Measurements from ENCODE around the gene ESRRB.
"Not testable (repeated sequence)": the region's sequence is repeated elsewhere in the genome, so short reads cannot be mapped to it uniquely, and the experiment has no call there.

The ESRRB gene

DNA sequence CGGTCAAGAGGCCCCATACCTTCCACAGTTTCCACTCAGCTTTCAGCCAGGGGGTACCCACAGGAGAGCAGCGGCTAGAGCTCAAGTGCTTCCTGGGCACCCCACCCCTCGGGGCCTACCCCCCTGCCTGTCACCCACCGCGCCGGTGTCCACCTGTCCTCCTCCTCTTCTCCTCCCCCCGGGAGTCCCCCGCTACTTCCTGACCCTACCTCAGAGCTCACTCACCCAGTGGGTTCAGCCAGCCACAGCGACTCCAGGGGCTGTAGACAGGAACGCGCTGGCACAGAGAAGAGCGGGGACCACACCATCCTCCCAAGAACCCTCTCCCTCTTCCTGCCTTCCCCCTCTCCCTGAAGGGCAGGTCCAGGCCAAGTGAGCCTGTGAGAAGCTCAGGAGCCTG is 123.0 kb downstream of the ESRRB start:
- DNase-seq: no peak

DNA sequence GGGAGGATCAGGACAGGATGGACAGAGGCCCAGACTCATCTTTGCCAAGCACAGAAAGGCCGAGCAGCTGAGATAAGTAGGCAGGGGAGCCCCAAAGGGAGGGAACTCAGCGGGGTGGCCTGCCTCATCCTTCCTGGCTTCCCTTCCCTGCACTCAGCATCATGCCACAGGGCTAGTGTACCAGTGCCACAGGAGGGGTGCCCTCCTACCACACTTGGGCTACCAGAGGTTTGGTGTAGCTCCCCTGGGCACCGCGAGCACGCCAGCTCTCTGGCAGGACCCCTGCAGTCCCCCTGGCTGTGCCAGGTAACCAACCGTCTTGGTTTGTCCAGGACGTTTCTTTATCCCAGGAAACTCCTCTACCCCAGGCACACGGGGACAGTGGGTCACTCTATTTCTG is 123.5 kb downstream of the ESRRB start:
- no peak for DNase-seq

DNA sequence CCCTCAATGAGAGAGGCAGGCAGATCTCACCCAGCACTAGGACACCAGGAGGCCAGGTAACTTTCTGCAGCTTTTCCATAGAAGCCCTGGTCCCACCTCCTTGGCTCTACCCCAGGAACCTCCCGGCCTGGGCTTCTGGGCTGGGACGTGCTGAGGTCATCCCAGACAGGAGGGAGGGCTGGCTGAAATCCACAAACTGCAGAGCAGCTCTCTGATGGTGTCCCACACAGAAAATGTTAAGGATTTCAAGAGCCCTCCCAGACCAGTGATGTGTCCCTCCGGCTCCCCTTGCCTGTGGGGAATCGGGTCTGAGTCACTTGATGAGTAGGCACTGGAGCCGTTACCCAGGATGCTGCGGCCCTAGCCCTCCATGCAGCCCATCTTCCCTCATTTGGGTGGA is 124.1 kb downstream of the ESRRB start:
- no peak for DNase-seq

DNA sequence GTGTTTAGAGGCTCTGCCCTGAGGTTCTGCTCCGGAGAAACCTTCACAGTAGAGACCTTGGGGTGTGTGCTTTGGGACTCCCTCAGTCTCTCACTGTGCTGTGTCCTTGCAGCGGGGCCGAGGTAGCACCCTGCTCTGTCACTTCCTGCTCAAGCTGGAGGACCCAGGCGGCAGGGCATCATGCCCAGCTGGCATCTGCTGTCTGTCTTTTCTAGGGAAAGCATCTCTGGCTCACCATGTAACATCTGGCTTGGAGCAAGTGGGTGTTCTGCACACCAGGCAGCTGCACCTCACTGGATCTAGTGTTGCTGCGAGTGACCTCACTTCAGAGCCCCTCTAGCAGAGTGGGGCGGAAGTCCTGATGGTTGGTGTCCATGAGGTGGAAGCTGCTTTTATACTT is 124.5 kb downstream of the ESRRB start:
- no peak for DNase-seq

DNA sequence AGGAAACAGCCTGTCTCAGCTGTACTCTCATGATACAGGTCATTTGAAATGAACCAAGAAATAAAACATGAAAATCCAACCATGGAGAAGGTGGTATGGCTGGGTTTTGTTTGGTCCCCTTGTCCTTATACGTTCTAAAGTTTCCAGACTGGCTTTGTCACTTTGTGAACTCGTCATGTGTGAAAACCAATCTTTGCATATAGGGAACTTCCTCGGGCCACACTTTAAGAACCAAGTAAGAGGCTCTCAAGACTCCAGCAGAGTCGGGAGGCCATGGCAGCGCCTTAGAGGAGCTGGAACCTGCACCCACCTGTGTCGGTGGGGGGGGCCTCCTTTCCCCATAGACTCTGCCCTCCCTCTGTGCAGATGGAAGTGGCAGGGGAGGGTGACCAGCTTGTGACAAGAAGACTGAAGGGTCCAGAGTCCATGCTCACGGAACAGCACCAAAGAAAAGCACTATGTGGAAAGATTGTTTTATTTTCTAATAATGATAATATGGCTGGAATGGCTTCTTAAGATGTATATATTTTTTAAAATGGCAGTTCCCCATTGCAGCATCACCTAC is 125.3 kb downstream of the ESRRB start:
- no peak for DNase-seq

DNA sequence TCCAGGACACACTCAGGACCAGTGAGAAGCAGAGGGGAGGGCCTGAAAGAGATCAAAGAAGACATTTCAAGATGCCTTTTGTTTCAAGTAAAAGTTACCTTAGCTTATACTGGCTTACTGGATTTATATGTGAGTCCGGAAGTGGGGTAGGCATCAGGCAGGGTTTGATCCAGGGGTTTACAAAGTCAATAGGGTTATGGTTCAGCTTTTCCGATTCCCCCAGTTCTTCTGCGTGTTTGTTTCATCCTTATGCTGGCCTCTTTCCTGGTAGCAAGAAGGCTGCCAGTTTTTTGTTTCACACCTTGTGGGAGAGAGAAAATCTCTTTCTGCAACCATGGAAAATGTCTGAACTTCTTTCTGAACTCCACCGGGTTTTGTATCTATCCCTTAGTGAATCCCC is 126.3 kb downstream of the ESRRB start:
- no peak for DNase-seq

DNA sequence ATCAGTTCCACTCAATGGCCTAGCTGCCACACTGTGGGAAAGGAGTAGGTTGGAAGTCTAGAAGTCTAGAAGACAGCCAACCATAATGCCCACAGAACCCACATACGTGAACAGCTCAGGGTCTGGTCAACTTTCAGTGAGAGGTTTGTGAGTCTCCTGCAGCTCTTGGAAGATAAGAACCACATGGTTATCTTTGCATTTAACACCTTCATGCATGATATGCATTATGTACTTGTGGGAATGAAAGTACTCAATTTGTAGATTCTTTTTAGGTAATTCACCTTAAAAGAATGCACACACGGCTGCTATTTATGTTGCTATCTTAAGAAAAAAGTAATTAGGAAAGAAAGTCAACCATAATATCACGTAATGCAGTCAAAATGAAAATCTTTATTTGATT is 126.7 kb downstream of the ESRRB start:
- DNase-seq: no peak

DNA sequence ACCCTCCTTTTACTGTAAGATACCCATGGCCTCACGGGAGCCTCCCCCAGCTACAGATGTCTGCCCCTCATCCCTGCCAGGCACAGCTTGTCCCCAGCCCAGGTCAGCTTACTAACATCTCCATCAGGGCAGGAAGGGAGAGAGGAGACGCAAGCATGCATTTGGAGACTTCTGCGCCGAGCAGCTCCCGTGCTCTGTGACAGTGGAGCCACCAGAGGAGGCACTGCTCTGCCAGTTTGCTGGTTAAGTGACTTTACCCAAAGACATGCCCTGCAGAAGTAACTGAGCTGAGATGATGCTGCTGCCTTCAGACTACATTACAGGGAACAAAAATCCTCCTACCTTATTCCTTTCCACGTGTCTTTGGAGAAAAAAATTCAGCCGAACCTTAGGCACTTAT is 133.4 kb downstream of the ESRRB start:
- DNase-seq: no peak

DNA sequence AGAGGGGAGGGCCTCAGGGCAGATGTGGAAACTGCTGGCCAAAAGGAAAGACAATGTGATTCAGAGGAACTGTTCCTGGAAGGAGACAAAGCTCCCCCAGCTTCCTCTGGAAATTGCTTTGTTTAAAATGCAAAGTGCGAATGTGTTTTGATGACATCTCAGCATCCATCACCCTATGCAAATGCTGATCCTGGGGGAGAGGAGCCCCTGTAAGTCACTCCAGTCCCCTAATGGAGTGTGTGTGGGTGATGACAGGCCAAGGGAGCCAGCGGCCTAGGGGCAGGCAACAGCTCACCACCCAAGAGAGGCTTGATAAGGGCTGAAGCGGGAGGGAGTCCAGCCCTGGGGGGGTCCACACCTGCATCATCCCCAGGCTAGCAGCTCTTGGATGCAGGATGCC is 134.2 kb downstream of the ESRRB start:
- no peak for DNase-seq

DNA sequence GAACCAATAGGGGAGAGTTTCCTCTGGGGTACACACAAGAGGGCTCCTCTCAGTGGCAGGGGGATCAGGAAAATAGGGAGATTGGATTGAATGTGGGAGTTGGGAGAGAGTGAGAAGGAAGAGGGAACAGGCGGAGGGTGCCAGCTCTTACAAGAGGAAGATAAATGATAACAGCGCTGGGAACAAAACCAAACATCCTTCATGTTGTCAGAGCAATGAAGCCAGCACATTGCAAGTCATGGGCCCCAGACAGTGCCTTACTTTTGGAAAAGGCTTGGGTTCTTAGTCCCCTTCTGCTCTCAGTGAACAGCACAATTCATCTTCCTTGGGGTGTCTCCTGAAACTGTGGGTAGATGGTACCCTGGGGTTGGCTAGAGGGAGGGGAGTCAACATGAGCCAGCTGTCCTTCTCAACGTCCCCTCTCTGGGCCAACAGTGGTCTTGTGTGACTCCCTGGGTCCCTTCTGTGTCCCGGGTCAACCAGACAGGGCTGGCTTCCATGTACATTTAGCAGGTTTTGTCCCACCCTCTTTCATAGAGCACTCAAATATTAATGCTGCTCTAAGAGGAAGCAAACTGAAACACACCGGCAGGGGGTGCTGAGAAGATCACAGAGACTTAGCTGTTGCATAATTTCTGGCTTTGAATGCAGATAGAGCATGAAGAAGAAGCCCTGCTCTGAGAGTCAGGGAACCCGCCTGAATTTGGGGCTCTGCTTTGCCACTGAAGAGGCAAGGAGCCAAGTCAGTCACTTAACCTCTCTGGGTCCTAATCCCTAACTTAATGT is 138.5 kb downstream of the ESRRB start:
- DNase-seq: no peak

DNA sequence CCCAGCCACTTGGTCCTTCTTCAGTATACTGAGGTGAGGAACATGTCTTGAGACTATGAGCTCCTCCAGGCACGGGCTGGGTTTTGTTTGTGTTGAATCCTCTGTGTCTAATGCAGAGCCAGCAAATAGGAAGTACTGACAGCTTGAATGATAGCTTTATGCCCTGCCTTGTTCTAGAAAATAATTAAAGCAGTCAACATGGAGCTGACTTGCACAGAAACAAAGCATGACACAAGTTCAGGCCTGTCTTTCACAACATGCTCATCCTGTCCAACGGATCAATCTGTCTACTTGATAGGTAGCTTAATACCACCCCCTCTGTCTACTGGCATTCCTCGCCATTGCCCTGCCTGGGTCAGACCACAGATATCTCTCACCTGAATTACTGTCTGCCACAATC is 140.9 kb downstream of the ESRRB start:
- no peak for DNase-seq

DNA sequence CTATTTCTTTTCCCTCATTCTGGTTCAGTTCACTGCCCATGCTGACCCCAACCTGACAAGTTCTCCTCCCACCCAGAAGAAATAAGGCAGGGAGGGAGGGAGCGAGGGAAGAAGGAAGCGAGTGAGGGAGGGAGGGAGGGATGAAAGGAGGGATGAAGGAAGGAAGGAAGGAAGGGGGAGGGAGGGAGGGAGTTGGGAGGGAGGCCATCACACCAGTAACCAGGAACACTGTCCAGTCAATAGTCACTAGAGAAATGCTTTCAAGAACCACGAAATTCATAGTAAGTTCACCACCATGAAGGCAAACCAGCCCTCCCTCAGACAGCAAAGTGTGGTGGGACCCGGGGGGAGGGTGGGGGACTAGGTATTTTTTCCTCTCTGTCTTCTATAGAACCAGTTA is 142.4 kb downstream of the ESRRB start:
- no peak for DNase-seq

DNA sequence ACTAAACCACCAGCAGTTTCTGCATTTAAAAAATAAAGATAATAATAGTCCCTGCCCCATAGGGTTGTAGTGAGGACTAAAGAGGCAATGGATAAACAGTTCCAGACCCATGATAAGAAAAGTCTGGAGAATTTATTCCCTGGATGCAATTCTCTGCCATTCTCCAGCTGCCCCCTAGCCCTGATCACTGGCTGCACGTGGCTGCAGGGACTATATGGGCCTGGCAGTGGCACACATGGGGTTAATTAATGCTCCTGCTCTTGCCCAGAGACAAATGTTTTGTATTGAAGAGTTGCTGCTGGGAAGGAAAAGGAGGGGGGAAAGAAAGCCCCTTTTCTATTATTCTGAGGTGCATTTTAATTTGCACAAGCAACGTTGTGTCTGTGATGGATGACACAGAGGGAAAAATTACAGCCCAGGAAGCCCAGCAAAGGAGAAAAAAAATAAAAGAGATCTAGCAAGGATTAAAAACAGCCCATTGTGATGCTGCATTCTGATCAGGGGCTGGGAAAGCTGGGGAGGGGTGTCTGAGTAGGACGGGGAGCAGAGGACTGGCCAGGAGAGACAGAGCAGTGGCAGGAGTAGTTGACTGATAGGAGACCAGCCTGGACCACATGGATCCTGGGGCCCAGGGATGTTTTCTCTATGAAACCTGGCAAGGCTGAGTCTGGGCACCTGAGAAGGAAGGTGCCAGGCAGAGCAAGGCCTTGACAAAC is 149.3 kb downstream of the ESRRB start:
- DNase-seq: no peak

DNA sequence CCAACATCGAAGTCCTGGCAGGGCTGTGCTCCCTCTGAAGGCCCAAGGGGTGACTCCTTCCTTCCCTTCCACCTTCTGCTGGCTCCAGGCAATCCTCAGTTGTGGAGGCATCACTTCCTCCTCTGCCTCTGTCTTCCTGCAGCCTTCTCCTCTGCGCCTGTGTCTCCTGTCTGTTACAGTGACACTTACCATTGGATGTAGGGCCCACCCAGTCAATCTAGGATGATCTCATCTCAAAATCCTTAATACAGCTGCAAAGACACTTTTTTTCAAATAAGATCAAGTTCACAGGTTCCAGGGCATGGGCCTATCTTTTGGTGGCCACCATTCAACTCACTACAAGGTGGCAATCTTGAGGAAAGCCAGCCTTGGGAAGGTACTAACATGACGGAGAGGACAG is 155.1 kb downstream of the ESRRB start:
- DNase-seq: no peak

DNA sequence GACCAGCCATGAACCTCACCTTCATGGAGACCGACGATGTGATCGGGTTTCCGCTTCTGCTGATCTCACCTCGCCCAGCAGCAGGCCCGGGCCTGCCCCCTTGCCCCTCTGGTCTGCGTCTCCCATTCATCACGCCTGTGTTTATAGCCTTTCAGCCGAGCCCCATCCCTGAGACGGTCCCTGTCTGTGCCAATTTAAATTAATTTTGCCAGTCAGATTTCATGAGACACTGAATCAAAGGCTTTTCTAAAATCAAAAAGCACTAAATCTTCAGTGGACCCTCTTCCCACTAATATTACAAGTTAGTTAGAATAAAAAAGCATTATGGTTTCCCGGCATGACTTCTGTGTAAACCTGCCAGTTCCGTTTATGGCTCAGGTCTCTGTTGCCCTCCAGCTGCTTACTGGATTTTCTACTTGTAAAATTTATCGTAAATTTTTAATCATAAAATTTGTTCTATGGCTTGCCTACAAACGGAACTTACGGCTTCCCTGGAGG is 155.9 kb downstream of the ESRRB start:
- no peak for DNase-seq

DNA sequence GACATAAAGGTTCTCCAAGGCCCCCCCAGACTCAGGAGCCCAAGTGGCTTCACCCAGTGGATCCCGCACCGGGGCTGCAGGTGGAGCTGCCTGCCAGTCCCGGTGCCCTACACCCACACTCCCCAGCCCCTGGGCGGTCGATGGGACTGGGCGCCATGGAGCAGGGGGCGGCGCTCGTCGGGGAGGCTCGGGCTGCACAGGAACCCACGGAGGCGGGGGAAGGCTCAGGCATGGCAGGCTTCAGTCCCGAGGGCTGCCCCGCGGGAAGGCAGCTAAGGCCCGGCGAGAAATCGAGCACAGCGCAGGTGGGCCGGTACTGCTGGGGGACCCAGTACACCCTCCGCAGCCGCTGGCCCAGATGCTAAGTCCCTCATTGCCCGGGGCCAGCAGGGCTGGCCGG is 160.7 kb downstream of the ESRRB start:
- DNase-seq: not testable (repeated sequence)

DNA sequence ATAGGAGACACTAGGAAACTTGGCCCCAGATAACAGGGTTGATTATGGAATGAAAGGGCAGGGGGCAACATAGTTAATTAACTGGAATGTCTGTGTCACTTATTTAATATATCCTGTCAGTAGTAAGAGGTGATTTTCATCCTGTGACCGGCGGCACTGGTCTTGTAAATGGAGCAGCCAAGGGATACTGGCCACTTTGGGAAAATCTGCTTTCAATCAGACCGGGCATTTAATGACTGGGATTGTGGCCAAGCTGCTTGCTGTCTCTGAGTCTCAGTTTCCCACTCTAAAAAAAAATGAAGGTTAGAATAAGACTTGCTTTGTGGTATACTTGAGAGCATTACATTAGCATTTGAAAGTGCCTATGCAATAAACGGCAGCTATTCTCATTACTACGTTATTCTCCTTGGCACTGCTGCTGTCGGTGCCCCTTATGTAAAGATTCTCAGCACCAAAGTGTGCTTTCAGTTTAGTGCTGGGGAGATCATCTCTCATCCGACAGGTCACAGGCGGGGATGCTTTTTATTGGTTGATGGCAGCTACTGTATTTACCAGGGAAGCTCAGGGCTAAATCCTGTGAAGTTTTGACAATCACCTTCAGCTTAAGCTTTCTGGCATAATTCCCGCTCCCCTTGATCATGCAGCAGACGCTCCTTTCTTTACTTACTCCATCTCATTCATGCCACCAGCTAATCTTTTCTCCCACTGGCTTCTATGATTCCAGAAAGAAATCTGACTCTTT is 162.1 kb downstream of the ESRRB start:
- no peak for DNase-seq

DNA sequence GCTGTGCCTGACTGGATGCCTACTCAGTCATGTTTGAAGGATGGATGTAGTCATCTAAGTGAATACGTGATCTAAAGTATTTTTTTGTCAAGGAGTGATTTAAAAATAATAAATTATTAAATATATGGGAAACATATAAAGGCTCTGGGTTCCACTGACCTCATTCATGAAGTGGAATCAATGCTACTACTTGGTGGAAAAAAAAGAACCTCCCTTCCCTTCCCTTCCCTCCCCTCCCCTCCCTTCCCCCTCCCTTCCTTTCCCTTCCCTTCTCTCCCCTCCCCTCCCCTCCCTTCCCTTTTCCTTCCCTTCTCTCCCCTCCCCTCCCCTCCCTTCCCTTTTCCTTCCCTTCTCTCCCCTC is 162.7 kb downstream of the ESRRB start:
- DNase-seq: no peak

DNA sequence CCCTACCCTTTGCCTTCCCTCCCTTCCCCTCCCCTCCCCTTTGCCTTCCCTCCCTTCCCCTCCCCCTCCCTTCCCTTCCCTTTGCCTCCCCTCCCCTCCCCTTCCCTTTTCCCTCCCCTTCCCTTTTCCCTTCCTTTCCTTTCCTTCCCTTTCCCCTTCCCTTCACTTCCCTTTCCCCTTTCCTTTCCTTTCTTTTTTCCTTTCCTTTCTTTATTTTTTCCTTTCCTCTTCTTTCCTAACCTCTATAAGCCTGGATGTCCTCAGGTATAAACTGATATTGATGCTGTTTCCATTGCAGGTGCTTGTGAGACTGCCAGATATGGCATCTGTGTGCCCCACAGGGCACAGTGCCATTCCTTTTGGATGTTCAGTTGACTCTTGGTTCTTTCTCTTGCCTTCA is 163.2 kb downstream of the ESRRB start:
- DNase-seq: no peak

DNA sequence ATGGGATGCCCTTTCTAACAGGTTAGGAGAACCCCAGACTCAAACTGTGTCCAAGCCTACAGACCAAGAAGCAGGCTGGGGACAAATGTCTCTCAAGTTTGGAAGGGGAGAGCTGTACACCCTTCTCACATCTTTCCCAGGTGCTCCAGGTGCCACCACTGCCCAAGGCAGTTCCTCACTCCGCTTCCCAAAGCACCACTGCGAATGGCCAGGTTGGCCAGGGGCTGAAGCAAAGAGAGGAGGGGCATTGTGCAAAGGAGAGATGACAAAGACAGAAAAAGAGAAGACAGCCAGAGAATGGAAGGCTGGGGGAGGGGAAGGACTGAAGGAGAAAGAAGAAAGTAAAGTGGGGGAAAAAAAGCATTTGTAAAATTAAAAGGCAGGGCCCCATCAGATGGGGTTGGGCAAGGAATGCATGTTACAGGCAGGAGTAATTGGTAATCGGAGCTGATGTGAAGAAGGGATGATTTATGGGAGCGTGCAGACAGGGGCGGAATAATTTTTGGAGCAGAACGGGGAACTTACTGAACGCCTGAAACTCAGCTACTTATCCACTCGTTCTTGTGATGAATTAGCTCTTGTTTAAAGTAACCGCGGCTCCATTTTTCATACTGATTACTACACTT is 165.8 kb downstream of the ESRRB start:
- DNase-seq: no peak

DNA sequence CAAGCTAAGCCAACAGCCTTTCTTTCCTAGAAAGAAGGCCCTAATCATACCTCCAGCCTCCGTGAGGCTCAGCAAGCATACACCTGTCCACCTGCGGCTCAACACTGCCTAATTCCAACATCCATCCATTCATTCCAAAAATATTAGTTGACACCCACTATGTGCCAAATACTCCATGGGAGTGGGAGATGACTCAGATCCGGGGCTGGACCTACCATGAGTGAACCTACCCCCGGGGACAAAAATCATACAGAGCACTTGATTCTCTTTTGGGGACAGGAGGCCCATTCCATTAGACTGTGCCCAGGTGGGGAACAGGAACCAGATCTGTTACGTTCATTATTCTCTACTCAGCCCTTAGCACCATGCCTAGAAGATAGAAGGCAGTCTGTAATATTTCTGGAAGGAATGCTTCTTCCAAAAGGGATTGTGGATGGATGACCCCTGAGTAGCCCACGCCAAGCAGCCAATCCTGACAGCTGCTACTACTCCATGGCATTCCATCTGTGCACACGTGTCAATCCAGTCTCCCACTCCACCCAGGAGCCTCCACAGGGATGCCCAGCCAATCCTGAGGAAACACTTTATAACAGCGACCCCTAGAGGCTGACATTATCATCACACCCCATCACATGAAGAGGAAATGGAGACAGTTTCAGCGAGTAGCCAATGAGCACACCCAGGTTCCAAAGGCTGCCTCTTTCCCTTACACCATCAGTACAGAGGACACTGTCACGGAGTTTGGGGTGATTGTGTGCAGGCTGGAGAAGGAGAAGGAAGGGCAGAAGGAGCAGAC is 170.7 kb downstream of the ESRRB start:
- DNase-seq: peak in 1 of 2 experiments; percentile 24

DNA sequence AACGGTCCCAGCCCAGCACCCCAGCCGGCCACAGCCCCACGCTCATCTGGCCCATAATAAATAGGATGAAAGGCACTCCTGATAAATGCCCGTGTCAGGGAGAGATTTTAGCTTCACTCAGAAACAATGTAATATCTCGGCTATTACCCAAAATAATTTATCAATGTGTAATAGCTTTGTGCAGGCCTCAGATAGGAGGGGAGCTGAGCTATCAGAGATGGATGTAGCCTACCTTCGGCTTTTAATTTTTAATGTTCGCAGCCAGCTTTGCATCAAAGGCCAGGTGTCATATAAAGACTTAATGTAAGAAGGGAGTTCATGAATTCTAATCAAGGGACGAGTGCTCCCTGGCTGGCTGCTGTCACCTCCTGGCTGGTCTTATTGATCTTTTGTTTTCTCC is 171.9 kb downstream of the ESRRB start:
- no peak for DNase-seq
